HG03095 (cell line): ENCODE results near the gene CEP131.

ENCODE experiments used
- ATAC-seq: cut with Tn5 transposase; IDR thresholded peaks from one replicate; pipeline ENCODE4 v1.9.1; 2021; ENCODE audit warnings: moderate library complexity; ENCODE audit not compliant: unreplicated experiment

Gene CEP131

GRCh38 chr17:81189670-81190530, 32.9 kb downstream of the CEP131 start:
- no peak for ATAC-seq

GRCh38 chr17:81189016-81189415, 33.7 kb downstream of the CEP131 start:
- no peak for ATAC-seq

GRCh38 chr17:81188491-81188840, 34.3 kb downstream of the CEP131 start:
- no peak for ATAC-seq

- ATAC-seq, result no peak
Measured at GRCh38 chr17:81187586-81188490, 34.9 kb downstream of the CEP131 start.

- no peak for ATAC-seq
Measured at GRCh38 chr17:81187120-81187519, 35.6 kb downstream of the CEP131 start.

DNA sequence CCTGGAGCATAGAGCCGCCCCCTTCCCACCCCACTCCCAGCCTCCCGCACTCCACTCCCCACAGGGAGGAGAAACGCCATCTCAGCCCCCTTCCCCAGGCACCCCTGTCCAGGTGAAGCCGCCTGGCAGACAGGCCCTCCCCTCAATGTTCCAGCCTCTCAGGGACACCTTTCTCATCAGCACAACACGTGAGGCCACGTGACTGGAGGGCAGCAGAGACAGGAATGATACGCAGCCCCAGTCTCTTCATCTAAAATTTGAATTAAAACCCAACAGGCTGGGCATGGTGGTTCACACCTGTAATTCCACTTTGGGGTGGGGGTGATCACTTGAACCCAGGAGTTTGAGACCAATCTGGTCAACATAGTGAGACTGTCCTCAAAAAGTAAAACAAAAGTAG, 36.6 kb downstream of the CEP131 start:
- ATAC-seq, result no peak

DNA sequence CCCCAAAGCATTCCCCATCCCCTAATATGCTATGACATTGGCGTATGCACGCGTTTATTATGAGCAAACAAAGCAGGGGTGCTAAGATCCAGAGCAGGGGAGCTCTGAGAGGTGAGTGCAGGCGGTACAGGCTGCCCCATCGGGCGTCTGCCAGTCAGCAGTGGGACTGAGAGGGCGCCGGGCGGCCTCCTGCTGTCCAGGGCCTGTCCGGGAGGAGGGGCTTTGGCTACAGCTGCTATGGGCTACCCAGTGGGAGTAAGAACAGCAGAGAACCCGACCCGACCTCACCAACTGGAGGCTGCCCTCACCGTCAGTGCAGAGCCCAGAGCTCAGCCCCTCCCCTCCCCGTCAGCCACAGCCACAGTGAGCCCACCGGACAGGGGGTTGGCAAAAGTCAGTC, 38.2 kb downstream of the CEP131 start:
- ATAC-seq, result no peak

DNA sequence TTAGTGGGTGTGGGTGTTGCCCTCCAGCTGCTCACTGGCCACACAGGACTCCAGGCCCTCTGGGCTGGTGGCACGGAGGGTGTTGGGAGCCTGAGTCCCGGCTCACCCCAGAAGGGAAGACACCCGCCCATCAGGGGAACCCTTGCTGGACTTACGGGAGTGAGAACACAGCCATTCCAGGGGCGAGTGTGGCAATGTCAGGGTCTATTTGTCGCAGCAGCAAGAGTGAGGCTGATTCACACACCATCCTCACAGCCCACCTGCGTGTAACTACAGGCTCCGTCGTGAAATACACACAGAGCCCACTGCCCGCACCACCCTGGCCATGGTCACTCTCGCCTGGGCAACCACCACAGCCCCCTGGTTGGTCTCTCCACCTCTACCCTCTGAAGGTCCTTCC, 39.0 kb downstream of the CEP131 start:
- no peak for ATAC-seq

- no peak for ATAC-seq
Measured at GRCh38 chr17:81183316-81183715, 39.4 kb downstream of the CEP131 start.

DNA sequence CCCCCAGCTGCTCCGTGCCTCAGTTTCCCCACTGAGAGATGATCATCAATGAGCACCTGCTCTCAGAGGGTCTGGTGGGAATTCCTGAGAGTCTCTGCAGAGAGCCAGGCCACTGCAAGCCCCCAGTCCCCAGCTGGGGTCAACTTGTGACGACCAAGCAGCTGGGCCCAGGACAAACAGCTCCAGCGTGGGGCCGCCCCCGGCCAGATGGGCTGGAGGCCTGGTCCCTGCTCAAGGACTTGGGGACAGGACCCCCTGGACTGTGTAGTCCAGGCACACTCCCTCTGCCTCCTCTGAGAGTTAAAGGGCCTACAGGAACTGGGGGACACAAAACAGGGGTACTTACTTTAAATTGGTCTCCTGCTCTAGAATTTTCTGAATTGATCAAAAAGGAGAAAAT, 40.2 kb downstream of the CEP131 start:
- ATAC-seq, result no peak

- no peak for ATAC-seq
Measured at GRCh38 chr17:81181811-81182185, 41.0 kb downstream of the CEP131 start.

DNA sequence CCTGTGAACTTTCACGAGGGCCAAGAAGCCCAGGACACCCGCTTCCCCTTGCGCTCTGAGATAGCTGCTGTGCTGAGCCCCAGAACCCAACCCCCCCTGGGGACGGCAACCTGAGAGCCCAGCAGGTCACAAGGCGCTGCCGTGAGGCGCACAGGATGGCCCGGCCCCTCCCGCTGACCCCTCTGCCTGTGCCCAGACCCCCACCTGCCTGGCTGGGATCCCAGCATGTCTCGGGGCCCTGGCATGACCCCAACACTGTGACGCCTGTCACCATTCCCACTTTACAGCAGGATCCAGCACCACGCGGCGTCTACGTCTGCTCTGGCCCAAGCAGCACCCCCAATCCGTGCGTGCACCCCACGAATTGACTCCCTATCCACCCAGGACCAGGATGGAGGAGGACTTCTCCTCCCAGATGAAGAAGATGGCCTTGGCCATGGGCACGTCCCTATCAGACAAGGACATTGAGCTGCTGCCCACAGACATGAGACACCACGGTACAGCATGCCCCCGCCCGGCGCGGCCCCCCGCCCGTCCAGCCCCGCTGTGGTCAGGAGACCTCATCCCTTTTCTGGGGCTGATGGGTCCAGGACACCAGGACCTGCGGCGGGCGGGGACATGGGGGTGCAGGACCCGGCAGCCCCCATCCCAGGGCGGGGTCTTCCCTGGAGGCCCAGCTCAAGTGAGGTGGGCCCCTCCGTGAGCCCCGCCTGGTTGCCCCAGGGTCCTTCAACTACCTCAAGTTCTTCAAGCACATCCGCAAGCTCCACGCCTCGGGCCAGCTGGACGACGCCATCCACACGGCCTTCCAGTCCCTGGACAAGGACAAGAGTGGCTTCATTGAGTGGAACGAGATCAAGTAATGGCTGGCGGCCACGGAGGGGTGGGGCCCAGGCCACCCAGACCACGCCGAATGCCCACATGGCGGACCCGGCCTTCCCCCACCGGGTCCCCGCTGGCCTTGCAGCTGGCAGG, 41.6 kb downstream of the CEP131 start:
- no peak for ATAC-seq

- no peak for ATAC-seq
Measured at GRCh38 chr17:81179861-81180260, 42.9 kb downstream of the CEP131 start.

DNA sequence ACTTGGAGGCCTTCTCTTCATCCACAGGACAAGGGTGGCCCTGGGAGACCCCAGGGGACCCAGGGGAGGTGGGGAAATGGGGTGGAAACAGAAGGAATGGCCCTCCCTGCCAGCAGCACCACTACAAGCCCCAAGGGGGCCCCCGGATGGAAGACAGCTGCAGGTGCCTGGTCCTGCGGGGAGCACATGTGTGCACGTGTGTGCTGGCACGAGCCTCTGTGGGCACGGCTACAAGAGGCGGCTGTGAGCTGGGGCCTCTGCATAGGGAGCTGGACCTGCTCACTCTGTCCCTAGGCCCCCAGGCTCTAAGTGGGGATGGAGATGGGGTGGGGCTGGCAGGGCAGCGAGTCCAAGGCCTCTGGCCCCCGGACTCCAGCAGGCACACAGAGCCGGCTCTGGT, 43.5 kb downstream of the CEP131 start:
- no peak for ATAC-seq

- ATAC-seq, result no peak
Measured at GRCh38 chr17:81178136-81179091, 44.4 kb downstream of the CEP131 start.

DNA sequence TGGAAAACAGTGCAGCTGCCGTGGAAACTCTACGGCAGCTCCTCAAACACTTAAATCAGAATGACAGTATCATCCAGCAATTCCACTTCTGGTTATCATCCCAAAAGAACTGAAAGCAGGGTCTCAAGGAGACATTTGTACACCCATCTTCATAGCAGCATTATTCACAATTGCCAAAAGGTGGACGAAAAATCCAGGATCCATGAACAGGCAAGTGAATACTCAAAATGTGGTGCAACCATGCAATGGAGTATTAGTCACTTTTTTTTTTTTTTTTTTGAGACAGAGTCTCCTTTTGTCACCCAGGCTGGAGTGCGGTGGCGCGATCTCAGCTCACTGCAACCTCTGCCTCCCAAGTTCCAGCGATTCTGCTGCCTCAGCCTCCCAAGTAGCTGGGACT, 46.1 kb downstream of the CEP131 start:
- ATAC-seq, result no peak

GRCh38 chr17:81173762-81174155, 49.0 kb downstream of the CEP131 start:
- no peak for ATAC-seq

DNA sequence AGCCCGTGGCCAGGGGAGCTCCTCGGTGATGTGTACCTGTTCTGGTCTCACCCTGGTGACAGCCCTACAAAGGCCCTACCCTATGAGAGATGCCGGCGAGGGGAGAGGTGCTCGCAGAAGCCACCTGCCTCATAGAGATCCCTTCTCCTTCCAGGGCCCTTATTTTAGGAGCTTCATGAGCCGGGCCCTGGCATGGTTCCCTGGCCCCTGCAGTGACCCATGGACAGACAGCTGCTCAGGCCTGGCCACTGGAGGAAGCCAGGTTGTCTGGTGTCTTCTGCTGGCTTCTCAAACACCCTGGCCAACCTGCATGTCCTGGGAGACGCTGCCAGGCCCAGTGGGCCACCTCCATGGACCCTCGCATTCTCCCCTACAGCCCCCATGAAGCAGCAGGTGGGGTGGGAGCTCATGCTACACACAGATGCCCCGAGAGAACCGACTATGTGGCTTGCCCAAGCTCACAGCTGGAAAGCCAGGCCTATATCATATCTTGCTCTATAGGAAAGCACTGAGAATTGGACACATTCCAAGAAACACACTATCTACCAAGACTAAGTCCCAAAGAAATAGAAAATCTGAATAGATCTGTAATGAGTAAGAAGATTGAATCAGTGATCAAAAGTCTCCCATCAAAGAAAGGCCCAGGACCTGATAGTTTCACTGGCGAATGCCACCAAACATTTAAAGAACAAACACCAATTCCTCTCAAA, 49.6 kb downstream of the CEP131 start:
- no peak for ATAC-seq

DNA sequence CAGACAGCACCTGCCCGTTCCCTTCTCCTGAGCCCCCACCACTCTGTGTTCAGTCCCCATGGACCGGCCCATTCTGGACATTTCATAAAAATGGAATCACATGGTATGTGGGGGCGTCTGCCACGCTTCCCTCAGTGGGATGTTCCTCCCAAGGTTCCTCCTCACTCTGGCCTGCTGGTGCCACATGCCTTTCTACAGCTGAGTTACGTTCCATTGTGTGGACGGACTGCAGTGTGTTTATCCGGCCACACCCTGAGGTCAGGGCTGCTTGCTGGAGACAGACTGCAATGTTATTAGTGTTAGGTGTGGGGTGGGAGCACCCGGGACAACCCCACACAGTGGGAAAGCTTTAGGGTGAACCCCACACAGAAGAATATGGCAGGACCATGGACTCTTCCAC, 50.8 kb downstream of the CEP131 start:
- ATAC-seq, result no peak
